Spinal cord (tissue), 10 donors: ENCODE measurements around the gene TC2N. TPM values are rescaled to one million over a fixed set of nuclear protein-coding genes. Genes with fewer than 3 reads are reported as not detected.
"Not testable (repeated sequence)": the region's sequence is repeated elsewhere in the genome, so short reads cannot be mapped to it uniquely, and the experiment has no call there.

Experiments
- DNase-seq, 6 donors: peaks; one replicate each; pipeline versions ENCODE4 v3.0.0 to v3.0.0-alpha.2; 2013 to 2015; ENCODE audit warnings: low spot score in 6 of 6, low read depth in 4 of 6
- H3K27ac ChIP-seq: one replicate; pipeline ENCODE4 v1.5.1; 2013; ENCODE audit warnings: low read depth, low read length, control low read depth
- H3K27me3 ChIP-seq: one replicate; pipeline ENCODE4 v1.6.1; 2013; ENCODE audit warnings: low read length; ENCODE audit not compliant: control insufficient read depth, insufficient read depth
- H3K36me3 ChIP-seq: one replicate; pipeline ENCODE4 v1.6.1; 2013; ENCODE audit warnings: low read length; ENCODE audit not compliant: control insufficient read depth, insufficient read depth
- H3K4me1 ChIP-seq: one replicate; pipeline ENCODE4 v1.6.1; 2013; ENCODE audit warnings: low read length; ENCODE audit not compliant: control insufficient read depth, insufficient read depth
- H3K4me3 ChIP-seq: one replicate; pipeline ENCODE4 v1.5.1; 2013; ENCODE audit warnings: low read depth, low read length, control low read depth
- H3K9me3 ChIP-seq: one replicate; pipeline ENCODE4 v1.6.1; 2013; ENCODE audit warnings: low read length; ENCODE audit not compliant: control insufficient read depth, insufficient read depth
- WGBS: methylation state at CpG from one replicate; pipeline ENCODE4 v1.1.5; 2013; ENCODE audit warnings: missing lambda C conversion rate; ENCODE audit not compliant: insufficient coverage; 5-methylcytosine and 5-hydroxymethylcytosine counted together
- polyA plus RNA-seq, 2 donors: library from polyadenylated mRNA; unstranded; fragments of 120-200 nt; gene quantifications; one replicate each; pipeline ENCODE4 v1.2.1, GENCODE V29; 2013; ENCODE audit not compliant: insufficient read length in 2 of 2
- total RNA-seq, 2 donors: library from RNA; depleted of rRNA in 1 of 2; stranded (reverse); fragments of 120-200 nt in 1 of 2; fragments of >200 nt in 1 of 2; gene quantifications; one replicate each; pipeline versions ENCODE4 v1.2.3 to v1.2.4, GENCODE V29; 2013 to 2014
- donor health status: healthy.

The TC2N gene
- total and polyA plus RNA-seq, 4 donors, result 5.4 to 17.1 (median 10.0) TPM

DNA sequence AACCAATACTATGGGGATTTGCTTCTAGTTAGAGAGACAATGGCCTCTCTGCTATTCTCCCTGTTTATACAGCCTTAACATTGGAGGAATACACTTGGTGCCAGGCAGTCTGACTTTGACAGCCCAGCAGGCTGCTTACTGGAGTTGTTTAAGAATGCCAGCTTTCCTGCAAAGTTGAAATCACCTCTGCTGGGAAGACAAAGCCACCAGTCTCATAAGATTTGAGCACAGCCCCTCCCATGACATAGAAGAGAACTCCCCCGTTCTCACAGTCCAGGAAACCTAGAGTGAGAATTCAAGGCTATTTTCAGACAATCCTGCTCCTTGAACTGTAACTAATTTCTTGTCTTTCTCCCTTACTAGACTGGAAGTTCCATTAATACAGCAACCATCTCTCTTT is 114.4 kb downstream of the TC2N start:
- Histone ChIP-seq H3K27ac (no peak overlapping the region), H3K4me1 (peaks cover 3% of the 10 kb centered on the region), H3K27me3 (no peaks in the 10 kb centered on the region), H3K9me3 (no peaks in the 10 kb centered on the region), H3K36me3 (no peaks in the 10 kb centered on the region), H3K4me3 (no peak overlapping the region)
- 22% methylated on average over 1 of the region's 1 CpG for WGBS
- DNase-seq, result peak in 2 of 6 donors; percentile 10 to 15

DNA sequence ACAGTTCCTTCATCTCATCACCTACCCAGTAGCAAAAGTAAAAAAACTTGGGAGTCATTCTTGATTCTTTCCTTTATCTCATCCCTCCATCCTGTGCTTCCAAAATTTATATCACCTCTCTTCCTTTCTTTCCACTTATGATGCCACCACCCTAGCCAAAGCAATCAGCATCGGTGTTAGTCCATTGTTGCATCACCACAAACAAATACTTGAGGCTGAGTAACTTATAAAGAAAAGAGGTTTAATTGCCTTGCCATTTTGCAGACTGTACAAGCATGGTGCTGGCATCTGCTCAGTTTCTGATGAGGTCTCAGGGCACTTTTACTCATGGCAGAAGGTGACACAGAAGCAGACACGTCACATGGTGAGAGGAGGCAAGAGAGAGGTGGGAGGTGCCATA is 115.6 kb downstream of the TC2N start:
- Histone ChIP-seq H3K4me3 (no peak overlapping the region), H3K9me3 (no peaks in the 10 kb centered on the region), H3K27ac (no peak overlapping the region), H3K36me3 (no peaks in the 10 kb centered on the region), H3K27me3 (no peaks in the 10 kb centered on the region), H3K4me1 (peaks cover 3% of the 10 kb centered on the region)
- WGBS, result no CpG with 5 or more reads among the region's 2 CpGs
- no peak for DNase-seq

DNA sequence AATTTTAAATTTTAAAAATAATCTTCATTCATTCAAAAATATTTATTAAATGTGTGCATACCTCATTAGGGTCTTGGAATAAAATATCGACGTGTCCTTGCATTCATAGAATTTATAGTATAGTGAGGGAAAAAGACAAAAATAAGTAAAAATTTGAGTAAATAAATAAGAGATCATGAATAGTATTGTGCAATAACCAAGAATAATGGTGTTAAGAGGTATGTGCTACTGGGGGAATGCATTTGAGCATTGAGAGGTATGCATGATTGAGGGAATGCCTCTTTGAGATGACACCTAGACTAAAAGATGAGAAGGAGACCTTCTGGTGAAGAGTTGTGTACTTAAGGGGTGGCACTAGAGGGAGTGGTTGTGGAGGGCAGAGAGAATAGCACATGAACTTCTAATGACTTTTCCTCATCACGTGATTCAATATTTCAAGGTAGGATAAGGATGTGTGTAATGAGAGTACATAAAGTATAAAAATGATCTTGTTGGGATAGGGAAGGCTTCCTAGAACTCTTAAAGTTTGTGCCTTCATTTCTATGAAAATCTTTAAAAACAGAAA is 116.6 kb downstream of the TC2N start:
- Histone ChIP-seq H3K4me3 (no peak overlapping the region), H3K27ac (no peak overlapping the region), H3K4me1 (peaks cover 3% of the 10 kb centered on the region), H3K27me3 (no peaks in the 10 kb centered on the region), H3K9me3 (no peaks in the 10 kb centered on the region), H3K36me3 (no peaks in the 10 kb centered on the region)
- DNase-seq, result no peak
- WGBS, result no CpG with 5 or more reads among the region's 3 CpGs

DNA sequence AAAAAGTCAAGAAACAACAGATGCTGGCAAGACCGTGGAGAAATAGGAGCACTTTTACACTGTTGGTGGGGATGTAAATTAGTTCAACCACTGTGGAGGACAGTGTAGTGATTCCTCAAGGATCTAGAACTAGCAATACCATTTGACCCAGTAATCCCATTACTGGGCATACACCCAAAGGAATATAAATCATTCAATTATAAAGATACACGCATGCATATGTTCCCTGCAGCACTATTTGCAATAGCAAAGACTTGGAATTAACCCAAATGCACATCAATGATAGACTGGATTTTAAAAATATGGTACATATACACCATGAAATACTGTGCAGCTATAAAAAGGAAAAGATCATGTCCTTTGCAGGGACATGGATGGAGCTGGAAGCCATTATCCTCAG is 117.5 kb downstream of the TC2N start:
- Histone ChIP-seq H3K27ac (no peak overlapping the region), H3K36me3 (no peaks in the 10 kb centered on the region), H3K4me1 (peaks cover 3% of the 10 kb centered on the region), H3K4me3 (no peak overlapping the region), H3K27me3 (no peaks in the 10 kb centered on the region), H3K9me3 (no peaks in the 10 kb centered on the region)
- no CpG with 5 or more reads among the region's 2 CpGs for WGBS
- DNase-seq, result no peak

DNA sequence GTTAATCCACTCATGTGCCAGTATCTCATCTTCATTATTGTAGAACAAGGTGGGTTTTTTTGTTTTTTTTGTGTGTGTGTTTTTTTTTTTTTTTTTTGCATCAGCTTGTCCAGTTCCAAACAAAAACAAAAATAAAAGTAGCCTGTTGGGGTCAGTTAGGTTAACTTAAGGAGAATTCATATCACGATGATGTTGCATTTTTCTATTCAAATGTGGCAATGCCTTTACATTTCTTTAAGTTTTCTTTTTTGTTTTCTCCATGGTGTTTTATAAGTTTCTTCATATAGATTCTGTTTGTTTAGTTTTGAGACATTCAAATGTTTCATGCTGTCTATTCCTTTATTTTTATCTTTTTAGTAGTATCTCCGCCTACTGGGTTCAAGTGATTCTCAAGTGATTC is 119.3 kb downstream of the TC2N start:
- Histone ChIP-seq H3K4me3 (no peak overlapping the region), H3K36me3 (no peaks in the 10 kb centered on the region), H3K4me1 (no peaks in the 10 kb centered on the region), H3K27me3 (no peaks in the 10 kb centered on the region), H3K27ac (no peak overlapping the region), H3K9me3 (no peaks in the 10 kb centered on the region)
- no peak for DNase-seq
- WGBS, result no CpG with 5 or more reads among the region's 2 CpGs

DNA sequence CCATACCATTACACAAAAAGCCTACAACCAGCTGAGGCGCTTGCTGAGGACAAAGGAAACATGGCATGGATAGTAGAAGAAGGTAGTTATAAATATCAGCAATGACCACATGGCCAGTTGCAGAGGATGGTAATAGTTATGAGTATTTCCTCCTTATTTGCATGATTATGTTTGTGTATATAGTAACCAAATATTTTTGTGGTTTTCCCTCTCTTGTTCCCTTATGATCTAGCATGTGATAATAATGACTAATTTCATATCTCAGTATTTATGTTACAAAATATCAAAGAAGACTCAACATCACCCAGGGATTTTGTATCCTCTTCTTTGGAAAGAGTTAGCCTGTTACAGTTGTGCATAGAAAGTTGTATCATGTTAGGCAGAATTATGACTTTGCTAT is 122.0 kb downstream of the TC2N start:
- no peak for DNase-seq

DNA sequence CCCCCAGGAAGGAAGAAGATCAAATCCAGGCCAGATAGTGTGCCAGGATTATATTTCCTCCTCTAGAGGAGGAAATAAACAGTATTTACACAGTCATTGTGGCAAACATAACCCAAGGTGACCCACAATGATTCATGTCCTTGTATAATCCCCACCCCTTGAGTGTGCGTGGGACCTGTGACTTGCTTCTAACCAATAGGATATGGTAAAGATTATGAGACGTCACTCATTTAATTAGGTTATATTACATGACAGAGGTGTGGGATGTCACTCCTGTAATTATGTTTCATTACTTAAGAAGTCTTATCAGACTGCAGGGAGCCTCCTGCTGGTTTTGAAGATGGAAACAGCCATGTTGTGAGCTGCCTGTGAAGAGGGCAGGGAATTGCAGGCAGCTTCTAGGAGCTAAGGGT is 123.3 kb downstream of the TC2N start:
- WGBS, result no CpG with 5 or more reads among the region's 2 CpGs
- H3K4me1 ChIP-seq, result no peaks in the 10 kb centered on the region
- DNase-seq, result no peak

More for the DNA sequence above, 122.0 kb downstream of the TC2N start:
- Histone ChIP-seq H3K4me1 (no peaks in the 10 kb centered on the region), H3K36me3 (no peaks in the 10 kb centered on the region), H3K27ac (no peak overlapping the region), H3K9me3 (no peaks in the 10 kb centered on the region), H3K4me3 (no peak overlapping the region), H3K27me3 (no peaks in the 10 kb centered on the region)
- WGBS, result no CpG with 5 or more reads among the region's 1 CpG

DNA sequence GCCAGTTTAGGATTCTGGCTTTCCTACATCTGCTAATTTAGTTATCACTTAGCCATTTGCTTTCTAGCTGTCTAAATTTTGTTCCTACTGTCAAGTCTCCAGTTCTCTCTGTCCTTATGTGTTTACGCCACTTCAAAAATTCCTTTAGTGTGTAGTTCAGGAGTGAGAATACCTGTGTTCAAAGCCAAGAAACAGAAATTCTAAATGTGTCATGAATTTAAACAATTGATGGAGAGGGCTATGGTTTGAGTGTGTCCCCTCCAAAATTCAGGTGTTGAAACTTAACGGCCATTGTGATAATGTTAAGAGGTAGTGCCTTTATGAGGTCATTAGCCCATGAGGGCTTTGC is 124.1 kb downstream of the TC2N start:
- H3K27ac ChIP-seq, result no peak overlapping the region
- no peak for DNase-seq
- H3K4me1 ChIP-seq, result no peaks in the 10 kb centered on the region
- H3K36me3 ChIP-seq, result no peaks in the 10 kb centered on the region
- H3K4me3 ChIP-seq, result no peak overlapping the region
- no peaks in the 10 kb centered on the region for H3K27me3 ChIP-seq
- 100% methylated on average over 1 of the region's 2 CpGs for WGBS
- no peaks in the 10 kb centered on the region for H3K9me3 ChIP-seq

More for the DNA sequence above, 123.3 kb downstream of the TC2N start:
- no peak overlapping the region for H3K27ac ChIP-seq
- no peaks in the 10 kb centered on the region for H3K27me3 ChIP-seq
- no peaks in the 10 kb centered on the region for H3K36me3 ChIP-seq
- H3K9me3 ChIP-seq, result no peaks in the 10 kb centered on the region
- H3K4me3 ChIP-seq, result no peak overlapping the region

DNA sequence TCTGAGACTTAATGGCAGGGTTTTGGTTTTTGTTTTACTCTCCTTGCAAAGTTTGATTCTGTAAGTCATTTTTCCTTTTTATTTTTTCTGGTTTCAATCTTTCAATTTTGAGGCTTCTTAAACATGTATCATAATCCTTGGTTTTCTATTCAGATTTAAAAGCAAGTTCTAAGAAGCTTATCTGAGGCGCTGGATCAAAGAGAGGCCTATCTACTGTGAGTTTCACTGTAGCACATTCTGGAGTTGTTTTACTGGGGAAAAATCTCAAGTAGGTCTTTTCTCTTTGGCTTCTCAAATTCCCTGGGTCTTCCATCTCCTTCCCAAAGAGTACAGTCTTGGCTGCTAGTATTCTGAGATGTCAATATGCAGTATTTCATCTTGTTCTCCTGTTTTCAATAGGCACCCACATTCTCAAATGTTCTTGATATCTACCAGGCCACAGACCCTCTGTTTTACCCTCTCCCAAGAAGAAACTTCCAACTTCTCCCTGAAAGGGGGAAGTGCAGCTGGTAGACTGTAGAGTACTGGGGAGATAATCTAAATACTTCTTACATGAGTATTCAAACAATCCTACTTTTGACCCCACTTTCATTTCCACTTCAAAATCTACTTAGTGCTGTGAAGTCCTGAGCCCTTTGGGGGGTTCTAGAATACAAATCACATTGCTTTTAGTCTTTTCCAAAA is 124.6 kb downstream of the TC2N start:
- DNase-seq, result no peak
- Histone ChIP-seq H3K36me3 (no peaks in the 10 kb centered on the region), H3K27ac (no peak overlapping the region), H3K9me3 (no peaks in the 10 kb centered on the region), H3K4me1 (no peaks in the 10 kb centered on the region), H3K27me3 (no peaks in the 10 kb centered on the region), H3K4me3 (no peak overlapping the region)
- no CpG with 5 or more reads among the region's 1 CpG for WGBS

DNA sequence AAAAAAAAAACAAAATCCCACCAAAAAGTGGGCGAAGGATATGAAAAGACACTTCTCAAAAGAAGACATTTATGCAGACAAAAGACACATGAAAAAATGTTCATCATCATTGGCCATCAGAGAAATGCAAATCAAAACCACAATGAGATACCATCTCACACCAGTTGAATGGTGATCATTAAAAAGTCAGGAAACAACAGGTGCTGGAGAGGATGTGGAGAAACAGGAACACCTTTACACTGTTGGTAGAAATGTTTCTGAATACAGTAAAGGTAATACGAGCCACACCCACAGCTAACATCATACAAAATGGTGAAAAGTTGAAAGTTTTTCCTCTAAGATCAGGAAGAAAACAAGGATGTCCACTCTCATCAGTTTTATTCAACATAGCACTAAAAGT is 127.5 kb downstream of the TC2N start:
- WGBS, result 83% methylated on average over 1 of the region's 2 CpGs
- not testable (repeated sequence) for H3K4me3 ChIP-seq, H3K27ac ChIP-seq, H3K4me1 ChIP-seq, H3K36me3 ChIP-seq, H3K9me3 ChIP-seq, H3K27me3 ChIP-seq, DNase-seq
